Activated CD4-positive, CD25-positive, alpha-beta regulatory T cell treated with anti-CD3 and anti-CD28 coated beads, Interleukin-2, amount 50 U/mL, for 24 hours (primary cell): ENCODE results near the gene KRT74.

Experiments used
- ATAC-seq, 2 donors: fragments of 150-1000 bp; cut with Tn5 transposase; one replicate each; pipeline ENCODE4 v1.10.0; 2021; ENCODE audit warnings: mild to moderate bottlenecking in 1 of 2, moderate library complexity in 1 of 2

The KRT74 gene

GRCh38 chr12:52519387-52519703 lies 54.3 kb downstream of the KRT74 start:
- ATAC-seq, result no peak

- ATAC-seq, result no peak
Observed at GRCh38 chr12:52518574-52519386, 54.9 kb downstream of the KRT74 start.

DNA sequence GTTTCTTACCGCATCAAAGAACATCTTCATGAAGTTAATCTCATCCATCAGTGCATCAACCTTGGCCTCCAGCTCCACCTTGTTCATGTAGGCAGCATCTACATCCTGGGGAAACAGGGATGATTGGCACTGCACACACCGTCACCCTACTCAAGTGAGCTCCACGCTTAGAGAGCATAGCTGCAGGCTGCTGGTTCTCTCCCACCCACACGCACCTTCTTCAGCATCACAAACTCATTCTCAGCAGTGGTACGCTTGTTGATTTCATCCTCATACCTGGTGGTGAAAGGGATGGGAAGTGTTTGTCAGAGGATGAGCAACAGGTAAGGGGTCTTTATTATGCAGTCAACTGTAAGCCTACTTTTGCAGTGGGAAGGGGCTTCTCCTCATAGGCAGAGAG lies 55.8 kb downstream of the KRT74 start:
- no peak for ATAC-seq

- no peak for ATAC-seq
Observed at GRCh38 chr12:52517005-52517835, 56.4 kb downstream of the KRT74 start.

GRCh38 chr12:52515927-52516831 lies 57.5 kb downstream of the KRT74 start:
- ATAC-seq, result no peak
